HG02884 (cell line): ENCODE data around the gene NLN.
"Not testable (repeated sequence)": the region's sequence is repeated elsewhere in the genome, so short reads cannot be mapped to it uniquely, and the experiment has no call there.

ENCODE experiments used
- ATAC-seq: cut with Tn5 transposase; IDR thresholded peaks from one replicate; pipeline ENCODE4 v1.9.1; 2021; ENCODE audit warnings: mild to moderate bottlenecking, moderate library complexity; ENCODE audit not compliant: unreplicated experiment

Gene NLN

GRCh38 chr5:65730910-65731309 lies 8.9 kb downstream of the NLN start:
- ATAC-seq = no peak

DNA sequence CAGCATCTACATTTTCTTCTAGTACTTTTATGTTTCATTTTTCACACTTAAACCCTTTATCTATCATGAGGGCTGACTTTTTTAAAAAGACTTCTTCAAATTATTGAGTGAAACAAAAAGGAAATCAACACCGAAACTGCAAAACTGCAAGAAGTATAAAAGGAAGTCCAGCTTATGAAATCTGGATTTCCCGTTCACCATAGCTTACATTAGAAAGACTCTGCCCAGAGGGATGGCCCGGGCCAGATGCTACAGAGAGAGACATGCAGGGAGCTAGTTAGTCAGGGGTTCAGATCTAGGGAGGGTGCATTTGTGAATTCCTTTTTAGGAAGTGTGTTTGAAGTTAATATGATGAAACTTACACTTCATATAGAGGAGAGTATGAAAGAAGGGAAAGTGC lies 10.0 kb downstream of the NLN start:
- not testable (repeated sequence) for ATAC-seq

GRCh38 chr5:65734196-65734775 lies 12.3 kb downstream of the NLN start:
- not testable (repeated sequence) for ATAC-seq

DNA sequence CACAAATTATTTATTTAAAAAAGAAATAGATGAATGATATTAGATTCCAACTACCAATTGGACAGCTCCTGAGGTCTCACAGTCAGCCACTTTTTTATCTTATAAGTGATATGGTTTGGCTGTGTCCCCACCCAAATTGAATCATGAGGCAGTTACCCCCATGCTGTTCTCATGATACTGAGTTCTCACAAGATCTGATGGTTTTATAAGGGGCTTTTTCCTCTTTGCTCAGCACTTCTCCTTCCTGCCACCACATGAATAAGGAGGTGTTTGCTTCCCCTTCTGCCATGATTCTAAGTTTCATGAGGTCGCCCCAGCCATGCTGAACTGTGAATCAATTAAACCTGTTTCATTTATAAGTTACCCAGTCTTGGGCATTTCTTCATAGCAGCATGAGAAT lies 12.9 kb downstream of the NLN start:
- no peak for ATAC-seq

- ATAC-seq = no peak
These were observed 14.0 kb downstream of the NLN start for GRCh38 chr5:65736011-65736410.

GRCh38 chr5:65737842-65738241 lies 15.8 kb downstream of the NLN start:
- no peak for ATAC-seq

DNA sequence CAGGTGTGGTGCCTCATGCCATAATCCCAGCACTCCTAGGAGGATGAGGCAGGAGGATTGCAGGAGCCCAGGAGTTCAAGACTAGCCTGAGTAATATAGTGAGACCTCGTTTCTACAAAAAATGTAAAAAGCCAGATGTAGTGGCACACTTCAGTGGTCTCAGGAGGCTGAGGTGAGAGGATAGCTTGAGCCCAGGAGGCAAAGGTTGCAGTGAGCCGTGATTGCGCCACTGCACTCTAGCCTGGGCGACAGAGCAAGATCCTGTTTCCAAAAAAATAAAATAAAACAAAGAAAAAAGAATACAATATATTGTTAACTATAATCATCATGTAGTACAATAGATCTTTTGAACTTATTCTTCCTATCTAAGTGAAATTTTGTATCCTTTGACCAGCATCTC lies 16.3 kb downstream of the NLN start:
- ATAC-seq = no peak

DNA sequence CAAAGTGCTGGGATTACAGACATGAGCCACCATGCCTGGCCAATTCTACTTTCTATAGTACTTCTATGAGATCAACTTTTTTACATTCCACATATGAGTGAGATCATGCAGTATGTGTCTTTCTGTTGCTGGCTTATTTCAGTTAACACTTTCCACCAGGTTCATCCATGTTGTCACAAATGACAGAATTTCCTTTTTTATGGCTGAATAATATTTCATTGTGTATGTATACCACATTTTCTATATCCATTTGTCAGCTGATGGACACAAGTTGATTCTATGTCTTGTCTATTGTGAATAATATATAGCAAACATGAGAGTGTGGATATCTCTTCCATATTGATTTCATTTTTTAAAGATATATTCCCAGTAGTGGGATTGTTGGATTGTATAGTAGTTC lies 17.2 kb downstream of the NLN start:
- no peak for ATAC-seq

DNA sequence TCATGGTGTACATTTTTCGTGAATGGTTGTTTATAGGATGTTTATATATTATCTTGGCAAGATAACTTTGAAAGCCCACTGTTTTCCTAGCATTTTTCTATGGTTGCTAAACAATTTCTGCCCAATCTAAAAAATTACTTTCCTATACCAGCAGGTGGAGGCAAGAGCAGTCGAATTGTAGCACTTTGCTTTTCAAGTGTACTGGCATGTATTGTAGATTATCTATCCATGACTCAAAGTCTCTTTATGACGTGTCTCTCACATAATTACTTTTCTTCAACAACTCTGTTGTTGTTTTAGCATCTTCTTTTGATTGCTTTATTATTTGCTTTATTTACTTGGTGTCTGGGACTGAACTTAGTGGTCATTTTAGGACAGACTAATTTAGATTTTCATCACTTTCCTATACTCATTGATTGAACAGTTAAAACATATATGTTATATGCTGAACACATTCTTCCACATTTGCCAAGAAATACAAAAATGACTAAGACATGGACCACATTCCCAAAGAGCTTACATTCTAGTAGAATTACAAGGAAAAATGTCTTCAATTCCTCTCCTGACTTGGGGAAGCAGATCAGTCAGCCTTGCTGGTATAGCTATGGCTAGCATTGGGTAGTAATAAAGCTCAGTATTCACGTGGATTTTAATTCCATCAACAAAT lies 20.7 kb downstream of the NLN start:
- peak; percentile 85 for ATAC-seq

- no peak for ATAC-seq
These were observed 27.3 kb downstream of the NLN start for GRCh38 chr5:65749221-65749844.

- no peak for ATAC-seq
These were observed 28.0 kb downstream of the NLN start for GRCh38 chr5:65749956-65750355.

DNA sequence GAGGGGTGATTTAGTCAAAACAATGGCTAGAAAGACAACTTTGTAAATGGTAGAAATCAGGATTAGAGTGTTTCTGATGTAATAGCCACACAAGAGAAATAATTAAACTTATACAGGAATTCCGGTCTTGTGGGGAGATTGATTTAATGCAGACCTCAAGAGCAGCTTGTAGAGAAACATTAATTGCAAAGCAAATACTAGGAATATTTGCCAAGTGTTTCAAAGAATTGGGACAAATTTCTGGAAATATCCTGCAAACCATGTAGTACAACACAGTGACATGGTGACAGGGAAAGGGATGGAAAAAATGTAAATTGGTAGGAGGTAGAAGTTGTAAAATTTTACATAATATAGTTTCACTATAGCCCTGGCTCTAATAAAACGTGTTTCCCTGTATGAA lies 28.9 kb downstream of the NLN start:
- ATAC-seq = no peak

DNA sequence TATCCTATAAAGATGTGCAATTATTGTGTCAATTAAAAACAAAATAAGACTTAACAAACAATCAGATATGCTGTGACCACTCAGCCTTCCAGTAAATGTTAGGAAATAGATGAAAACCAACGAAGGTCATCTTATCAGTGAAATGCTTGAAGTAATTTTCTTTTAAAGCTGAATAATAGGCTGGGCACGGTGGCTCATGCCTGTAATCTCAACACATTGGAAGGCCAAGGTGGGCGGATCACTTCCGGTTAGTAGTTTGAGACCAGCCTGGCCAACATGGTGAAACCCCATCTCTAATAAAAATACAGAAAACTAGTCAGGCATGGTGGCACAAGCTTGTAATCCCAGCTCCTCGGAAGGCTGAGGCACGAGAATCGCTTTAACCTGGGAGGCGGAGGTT lies 31.2 kb downstream of the NLN start:
- ATAC-seq = no peak

DNA sequence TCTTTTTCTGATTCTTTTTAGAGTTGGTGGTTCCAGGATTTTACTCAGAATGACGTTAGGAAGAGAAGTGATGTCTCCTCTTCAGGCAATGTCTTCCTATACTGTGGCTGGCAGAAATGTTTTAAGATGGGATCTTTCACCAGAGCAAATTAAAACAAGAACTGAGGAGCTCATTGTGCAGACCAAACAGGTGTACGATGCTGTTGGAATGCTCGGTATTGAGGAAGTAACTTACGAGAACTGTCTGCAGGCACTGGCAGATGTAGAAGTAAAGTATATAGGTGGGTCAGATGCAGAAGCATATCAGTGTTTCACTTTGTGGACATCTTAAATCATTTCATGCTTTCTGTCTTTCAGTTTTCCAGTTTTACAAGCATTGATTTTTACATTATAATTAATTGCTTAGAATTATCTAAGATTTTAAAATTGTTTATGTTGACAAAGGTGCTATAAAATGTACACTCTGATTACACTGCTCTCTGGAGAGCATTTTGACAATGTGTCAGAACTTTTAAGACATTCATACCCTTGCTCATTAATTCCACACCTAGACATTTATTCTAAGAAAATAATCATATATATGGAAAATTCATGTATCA lies 36.6 kb downstream of the NLN start:
- ATAC-seq = no peak

- ATAC-seq = no peak
These were observed 38.7 kb downstream of the NLN start for GRCh38 chr5:65760504-65761275.

GRCh38 chr5:65762234-65762633 lies 40.2 kb downstream of the NLN start:
- no peak for ATAC-seq

DNA sequence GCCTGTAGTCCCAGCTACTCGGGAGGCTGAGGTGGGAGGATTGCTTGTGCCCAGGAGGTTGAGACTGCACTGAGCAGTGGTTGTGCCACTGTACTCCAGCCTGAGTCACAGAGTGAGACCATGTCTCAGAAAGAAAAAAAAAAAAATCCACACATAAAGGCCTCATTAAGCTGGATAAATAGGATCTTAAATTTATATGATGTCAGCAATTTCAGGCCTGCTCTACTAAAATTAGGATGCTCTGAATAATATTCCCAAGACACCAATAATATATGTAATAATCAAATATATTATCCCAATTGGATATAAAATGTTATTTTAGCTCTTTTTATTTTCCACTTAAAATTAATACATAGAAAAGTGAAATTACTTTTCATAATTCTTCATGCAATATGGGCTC lies 43.6 kb downstream of the NLN start:
- no peak for ATAC-seq

DNA sequence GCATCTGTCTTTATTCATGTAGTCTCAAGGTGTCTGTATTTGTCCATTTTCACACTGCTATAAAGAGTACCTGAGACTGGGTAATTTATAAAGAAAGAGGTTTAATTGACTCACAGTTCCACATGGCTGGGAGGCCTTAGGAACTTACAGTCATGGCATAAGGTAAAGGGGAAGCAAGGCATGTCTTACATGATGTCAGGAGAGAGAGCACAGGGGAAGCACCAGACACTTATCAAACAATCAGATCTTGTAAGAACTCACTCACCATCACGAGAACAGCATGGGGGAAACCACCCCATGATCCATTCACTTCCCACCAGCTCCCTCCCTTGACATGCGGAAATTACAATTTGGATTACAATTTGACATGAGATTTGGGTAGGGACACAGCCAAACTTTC lies 44.2 kb downstream of the NLN start:
- no peak for ATAC-seq

GRCh38 chr5:65766781-65767180 lies 44.8 kb downstream of the NLN start:
- no peak for ATAC-seq

GRCh38 chr5:65767565-65767964 lies 45.6 kb downstream of the NLN start:
- ATAC-seq = no peak

- ATAC-seq = no peak
These were observed 46.8 kb downstream of the NLN start for GRCh38 chr5:65768723-65769346.
